ENCODE results near the gene AMMECR1. TPM values are rescaled to one million over a fixed set of nuclear protein-coding genes. Genes with fewer than 3 reads are reported as not detected.

Gene AMMECR1
- total RNA-seq, 1 donor from 2014 or later, result 16.7 TPM

DNA sequence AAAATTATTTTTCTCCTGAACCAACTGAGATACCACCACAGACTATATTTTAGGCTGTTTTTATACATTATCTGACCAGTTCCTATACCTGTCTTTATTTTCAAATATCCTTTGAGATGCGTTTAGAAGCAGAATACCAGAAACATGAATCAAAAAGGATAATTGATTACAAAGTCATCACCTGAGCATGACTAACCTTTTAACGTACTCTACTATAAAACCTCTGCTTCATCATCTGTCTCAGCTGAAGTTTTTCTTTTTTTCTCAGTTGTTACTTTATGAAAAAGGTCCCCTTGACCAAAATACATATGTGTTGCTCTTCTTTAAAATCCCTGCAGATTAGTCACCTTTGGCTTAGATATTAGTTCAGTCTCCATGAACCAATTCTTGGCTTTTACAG is 109.8 kb downstream of the AMMECR1 start:
- DNase-seq (ENCODE audit: low read depth), result no peak
- TF ChIP-seq, protein P1, sequence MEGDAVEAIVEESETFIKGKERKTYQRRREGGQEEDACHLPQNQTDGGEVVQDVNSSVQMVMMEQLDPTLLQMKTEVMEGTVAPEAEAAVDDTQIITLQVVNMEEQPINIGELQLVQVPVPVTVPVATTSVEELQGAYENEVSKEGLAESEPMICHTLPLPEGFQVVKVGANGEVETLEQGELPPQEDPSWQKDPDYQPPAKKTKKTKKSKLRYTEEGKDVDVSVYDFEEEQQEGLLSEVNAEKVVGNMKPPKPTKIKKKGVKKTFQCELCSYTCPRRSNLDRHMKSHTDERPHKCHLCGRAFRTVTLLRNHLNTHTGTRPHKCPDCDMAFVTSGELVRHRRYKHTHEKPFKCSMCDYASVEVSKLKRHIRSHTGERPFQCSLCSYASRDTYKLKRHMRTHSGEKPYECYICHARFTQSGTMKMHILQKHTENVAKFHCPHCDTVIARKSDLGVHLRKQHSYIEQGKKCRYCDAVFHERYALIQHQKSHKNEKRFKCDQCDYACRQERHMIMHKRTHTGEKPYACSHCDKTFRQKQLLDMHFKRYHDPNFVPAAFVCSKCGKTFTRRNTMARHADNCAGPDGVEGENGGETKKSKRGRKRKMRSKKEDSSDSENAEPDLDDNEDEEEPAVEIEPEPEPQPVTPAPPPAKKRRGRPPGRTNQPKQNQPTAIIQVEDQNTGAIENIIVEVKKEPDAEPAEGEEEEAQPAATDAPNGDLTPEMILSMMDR (conservative IDR thresholded peaks at IDR 0.05; ENCODE audit: low read depth, low read length), result no peak
- H3K4me3 ChIP-seq (ENCODE audit: low read depth, low read length), result no peak overlapping the region

GRCh38 chrX:110204986-110205385 is 112.9 kb downstream of the AMMECR1 start:
- no peak overlapping the region for H3K4me3 ChIP-seq (ENCODE audit: low read depth, low read length)
- TF ChIP-seq, protein P1 (conservative IDR thresholded peaks at IDR 0.05; ENCODE audit: low read depth, low read length), result no peak
- no peak for DNase-seq (ENCODE audit: low read depth)

DNA sequence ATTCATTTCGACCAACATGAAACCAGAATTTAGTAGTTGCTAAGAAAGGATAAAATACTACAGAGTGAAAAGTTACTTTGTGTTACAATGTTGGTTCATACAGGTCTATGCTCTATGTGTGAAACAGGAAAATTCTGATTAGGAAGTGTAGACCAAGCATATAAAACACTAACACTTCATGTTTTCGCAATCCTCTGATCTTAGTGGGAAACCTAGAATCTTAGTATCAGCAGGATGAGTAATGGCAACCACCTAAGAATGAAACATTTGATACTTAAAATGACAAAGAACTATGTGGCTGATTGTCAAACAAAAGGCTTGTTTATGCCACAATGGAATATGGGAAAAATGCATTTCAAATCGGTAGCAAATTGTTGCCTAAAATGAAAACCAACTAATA is 116.1 kb downstream of the AMMECR1 start:
- no peak overlapping the region for H3K4me3 ChIP-seq (ENCODE audit: low read depth, low read length)
- DNase-seq (ENCODE audit: low read depth), result no peak
- TF ChIP-seq, protein P1 (conservative IDR thresholded peaks at IDR 0.05; ENCODE audit: low read depth, low read length), result no peak

DNA sequence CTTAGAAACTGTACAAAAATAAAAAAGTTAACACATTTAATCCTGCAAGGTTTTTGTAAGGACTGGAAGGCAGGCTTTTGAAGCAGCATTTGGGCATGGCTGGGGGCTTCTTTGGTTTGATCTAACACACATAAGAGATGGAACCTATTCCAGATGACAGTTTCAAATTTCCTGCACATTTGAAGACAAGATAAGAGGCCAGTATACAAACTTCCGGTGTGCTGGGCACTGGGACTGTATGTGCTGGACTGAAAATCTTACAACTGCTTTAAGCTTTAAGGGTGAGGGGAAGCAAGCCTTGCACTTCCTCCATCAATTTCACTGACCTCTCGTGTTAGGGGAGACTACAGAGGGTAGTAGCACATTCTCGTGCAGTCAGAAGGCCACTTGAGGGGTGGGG is 122.9 kb downstream of the AMMECR1 start:
- DNase-seq (ENCODE audit: low read depth), result no peak
- TF ChIP-seq, protein P1 (conservative IDR thresholded peaks at IDR 0.05; ENCODE audit: low read depth, low read length), result no peak
- H3K4me3 ChIP-seq (ENCODE audit: low read depth, low read length), result no peak overlapping the region

- no peak for DNase-seq (ENCODE audit: low read depth)
- no peak overlapping the region for H3K4me3 ChIP-seq (ENCODE audit: low read depth, low read length)
- TF ChIP-seq, protein P1 (conservative IDR thresholded peaks at IDR 0.05; ENCODE audit: low read depth, low read length), result no peak
Observed at GRCh38 chrX:110192516-110192915, 125.4 kb downstream of the AMMECR1 start.

- no peak for DNase-seq (ENCODE audit: low read depth)
- H3K4me3 ChIP-seq (ENCODE audit: low read depth, low read length), result no peak overlapping the region
- TF ChIP-seq, protein P1 (conservative IDR thresholded peaks at IDR 0.05; ENCODE audit: low read depth, low read length), result no peak
Observed at GRCh38 chrX:110188701-110189558, 129.0 kb downstream of the AMMECR1 start.

GRCh38 chrX:110183314-110183713 is 134.6 kb downstream of the AMMECR1 start:
- no peak overlapping the region for H3K4me3 ChIP-seq (ENCODE audit: low read depth, low read length)
- DNase-seq (ENCODE audit: low read depth), result no peak

More at GRCh38 chrX:110183314-110183713, 134.6 kb downstream of the AMMECR1 start:
- TF ChIP-seq, protein P1 (conservative IDR thresholded peaks at IDR 0.05; ENCODE audit: low read depth, low read length), result no peak
